Testis (tissue), 3 donors: ENCODE results near the gene SVEP1. TPM values are rescaled to one million over a fixed set of nuclear protein-coding genes. Genes with fewer than 3 reads are reported as not detected.

Experiments used
- DNase-seq: peaks from one replicate; pipeline ENCODE4 v3.0.0-alpha.2; 2019
- H3K27ac ChIP-seq, 2 donors: fragments of 200-600 bp; sonication (generic); one replicate each; pipeline ENCODE4 v1.5.1; 2019
- H3K27me3 ChIP-seq: fragments of 200-600 bp; sonication (generic); one replicate; pipeline ENCODE4 v1.5.1; 2019
- H3K36me3 ChIP-seq: fragments of 200-600 bp; sonication (generic); one replicate; pipeline ENCODE4 v1.5.1; 2017; ENCODE audit warnings: low read depth; ENCODE audit errors: missing control alignments
- H3K4me1 ChIP-seq: fragments of 200-600 bp; sonication (generic); one replicate; pipeline ENCODE4 v1.5.1; 2019
- H3K4me3 ChIP-seq, 2 donors: fragments of 200-600 bp; sonication (generic); one replicate each; pipeline ENCODE4 v1.5.1; 2017 to 2019
- H3K9me3 ChIP-seq: fragments of 200-600 bp; sonication (generic); one replicate; pipeline ENCODE4 v1.5.1; 2017
- CTCF ChIP-seq, 3 experiments: fragments of 450-650 bp in 2 of 3; fragments of 200-600 bp in 1 of 3; sonication (generic) in 1 of 3; IDR thresholded peaks; one replicate each; pipeline ENCODE4 v1.5.1; 2016 to 2019; ENCODE audit warnings: antibody characterized with exemption in 3 of 3, mild to moderate bottlenecking in 2 of 3, moderate library complexity in 1 of 3
- POLR2A ChIP-seq: fragments of 450-650 bp; IDR thresholded peaks from one replicate; pipeline ENCODE4 v1.6.1; 2017; ENCODE audit warnings: antibody characterized with exemption, mild to moderate bottlenecking, moderate library complexity
- WGBS, 2 donors: methylation state at CpG; one replicate each; pipeline ENCODE4 v1.1.5; 2018; 5-methylcytosine and 5-hydroxymethylcytosine counted together
- intact Hi-C: fragments of 100-400 bp; cut with DNase I; formaldehyde crosslinking; loops from one replicate; pipeline ENCODE4 v1.15.1; 2023; ENCODE audit warnings: low total_unique reads
- polyA plus RNA-seq: library from polyadenylated mRNA; stranded (reverse); fragments of 350-450 nt; fragmentation: Illumina TruSeq; extraction: RNeasy Lipid Tissue Mini Kit (QIAGEN cat#74804); gene quantifications from one replicate; pipeline ENCODE4 v1.2.3, GENCODE V29; 2014; ENCODE audit warnings: low read depth, low replicate concordance; ENCODE audit not compliant: insufficient read depth
- total RNA-seq, 2 donors: library from RNA; depleted of rRNA; stranded (reverse); fragments of >200 nt; gene quantifications; one replicate each; pipeline ENCODE4 v1.2.3, GENCODE V29; 2016

The SVEP1 gene
- total and polyA plus RNA-seq, 3 donors from 2014 or later = 4.6 to 7.9 (median 6.9) TPM

GRCh38 chr9:110389148-110389750 is 190.3 kb downstream of the SVEP1 start:
- intact Hi-C loops = no loop called here
- Histone ChIP-seq H3K4me3 (no peak overlapping the region), H3K27me3 (no peaks in the 10 kb centered on the region), H3K9me3 (no peaks in the 10 kb centered on the region), H3K4me1 (no peaks in the 10 kb centered on the region), H3K36me3 (no peaks in the 10 kb centered on the region), H3K27ac (no peak overlapping the region)
- TF ChIP-seq POLR2A (no peak), CTCF (IDR thresholded peaks at IDR 0.05) (no peak)
- DNase-seq = no peak
- 56 to 61% methylated on average over 3 of the region's 3 CpGs for WGBS, 2 donors

- no peak overlapping the region for H3K27ac ChIP-seq
- H3K4me3 ChIP-seq = no peak overlapping the region
- intact Hi-C loops = no loop called here
- H3K27me3 ChIP-seq = no peaks in the 10 kb centered on the region
- no peaks in the 10 kb centered on the region for H3K36me3 ChIP-seq
- no peaks in the 10 kb centered on the region for H3K9me3 ChIP-seq
- WGBS, 2 donors = 95 to 98% methylated on average over 3 to 6 of the region's 6 CpGs
- H3K4me1 ChIP-seq = no peaks in the 10 kb centered on the region
- DNase-seq = no peak
- TF ChIP-seq POLR2A (no peak), CTCF (IDR thresholded peaks at IDR 0.05) (no peak)
These were observed 196.1 kb downstream of the SVEP1 start for GRCh38 chr9:110383491-110383890.

GRCh38 chr9:110382731-110383130 is 196.8 kb downstream of the SVEP1 start:
- Histone ChIP-seq H3K27ac (no peak overlapping the region), H3K4me3 (no peak overlapping the region), H3K4me1 (no peaks in the 10 kb centered on the region), H3K9me3 (no peaks in the 10 kb centered on the region), H3K27me3 (no peaks in the 10 kb centered on the region), H3K36me3 (no peaks in the 10 kb centered on the region)
- 95 to 96% methylated on average over 4 of the region's 4 CpGs for WGBS, 2 donors
- intact Hi-C loops = no loop called here
- TF ChIP-seq CTCF (IDR thresholded peaks at IDR 0.05) (no peak), POLR2A (no peak)
- no peak for DNase-seq

- no peaks in the 10 kb centered on the region for H3K36me3 ChIP-seq
- no peak overlapping the region for H3K4me3 ChIP-seq
- H3K9me3 ChIP-seq = no peaks in the 10 kb centered on the region
- no peak for TF ChIP-seq POLR2A
- no peak for TF ChIP-seq CTCF (IDR thresholded peaks at IDR 0.05)
- no peak for DNase-seq
- H3K27ac ChIP-seq = no peak overlapping the region
- intact Hi-C loops = no loop called here
- no peaks in the 10 kb centered on the region for H3K4me1 ChIP-seq
- WGBS, 2 donors = 66 to 76% methylated on average over 6 of the region's 6 CpGs
- H3K27me3 ChIP-seq = no peaks in the 10 kb centered on the region
These were observed 208.0 kb downstream of the SVEP1 start for GRCh38 chr9:110371411-110372007.

GRCh38 chr9:110370315-110370714 is 209.2 kb downstream of the SVEP1 start:
- intact Hi-C loops = no loop called here
- Histone ChIP-seq H3K9me3 (no peaks in the 10 kb centered on the region), H3K27ac (no peak overlapping the region), H3K27me3 (no peaks in the 10 kb centered on the region), H3K36me3 (no peaks in the 10 kb centered on the region), H3K4me1 (no peaks in the 10 kb centered on the region), H3K4me3 (no peak overlapping the region)
- 56 to 60% methylated on average over 3 of the region's 3 CpGs for WGBS, 2 donors
- DNase-seq = no peak
- TF ChIP-seq POLR2A (no peak), CTCF (IDR thresholded peaks at IDR 0.05) (no peak)
